DOHH2 (cell line): Measurements from ENCODE around the gene FMNL2.

Experiments used
- H3F3A ChIP-seq: fragments of 200-600 bp; sonication (generic), shearing (Covaris generic); 2 replicates; pipeline ENCODE4 v1.6.0; 2016; ENCODE audit warnings: antibody characterized with exemption, mild to moderate bottlenecking; ENCODE audit not compliant: control insufficient read depth, insufficient read depth
- H3K27ac ChIP-seq: fragments of 200-600 bp; sonication (generic); 2 replicates; pipeline ENCODE4 v1.5.1; 2014; ENCODE audit warnings: low read depth, mild to moderate bottlenecking, low read length, moderate library complexity
- H3K27me3 ChIP-seq: fragments of 200-600 bp; sonication (generic); 2 replicates; pipeline ENCODE4 v1.6.1; 2014; ENCODE audit warnings: mild to moderate bottlenecking, low read length, mixed read lengths; ENCODE audit not compliant: control insufficient read depth
- H3K36me3 ChIP-seq: fragments of 200-600 bp; sonication (generic); 2 replicates; pipeline ENCODE4 v1.6.1; 2014; ENCODE audit warnings: mild to moderate bottlenecking, low read length, moderate library complexity, mixed read lengths; ENCODE audit not compliant: control insufficient read depth
- H3K4me1 ChIP-seq: fragments of 200-600 bp; sonication (generic); 2 replicates; pipeline ENCODE4 v1.6.1; 2014; ENCODE audit warnings: mild to moderate bottlenecking, low read length, mixed read lengths; ENCODE audit not compliant: control insufficient read depth
- H3K4me2 ChIP-seq: fragments of 200-600 bp; sonication (generic); 2 replicates; pipeline ENCODE4 v1.6.0; 2014; ENCODE audit warnings: mild to moderate bottlenecking, low read length, moderate library complexity
- H3K4me3 ChIP-seq: fragments of 200-600 bp; sonication (generic); 2 replicates; pipeline ENCODE4 v1.5.1; 2014; ENCODE audit warnings: mild to moderate bottlenecking, low read length, mixed read lengths
- H3K79me2 ChIP-seq: fragments of 200-600 bp; sonication (generic); 2 replicates; pipeline ENCODE4 v1.6.1; 2014; ENCODE audit warnings: mild to moderate bottlenecking, low read length, mixed read lengths; ENCODE audit not compliant: control insufficient read depth
- H3K9me2 ChIP-seq: fragments of 200-600 bp; sonication (generic); replicated peaks from 2 replicates; pipeline ENCODE4 v1.6.1; 2014; ENCODE audit warnings: mild to moderate bottlenecking, low read length, mixed read lengths; ENCODE audit not compliant: control insufficient read depth
- H3K9me3 ChIP-seq: fragments of 200-600 bp; sonication (generic); 2 replicates; pipeline ENCODE4 v1.6.1; 2014; ENCODE audit warnings: antibody characterized with exemption, low read length, mixed read lengths; ENCODE audit not compliant: control insufficient read depth, insufficient read depth
- H4K20me1 ChIP-seq: fragments of 200-600 bp; sonication (generic); 2 replicates; pipeline ENCODE4 v1.6.0; 2014; ENCODE audit warnings: low read depth, mild to moderate bottlenecking, antibody characterized with exemption, low read length, moderate library complexity; ENCODE audit not compliant: control insufficient read depth, insufficient read depth
- EZH2phosphoT487 ChIP-seq: fragments of 200-600 bp; sonication (generic); IDR thresholded peaks from 2 replicates; pipeline ENCODE4 v1.6.1; 2017; ENCODE audit warnings: borderline replicate concordance, mild to moderate bottlenecking, antibody characterized with exemption, low read length, moderate library complexity, mixed read lengths
- TF ChIP-seq, protein P1 (sequence below): fragments of 200-600 bp; sonication (generic); IDR thresholded peaks from one replicate; pipeline ENCODE4 v1.5.1; 2014; ENCODE audit warnings: antibody characterized with exemption, mild to moderate bottlenecking, low read depth, low read length; ENCODE audit not compliant: poor library complexity, severe bottlenecking

FMNL2 gene

DNA sequence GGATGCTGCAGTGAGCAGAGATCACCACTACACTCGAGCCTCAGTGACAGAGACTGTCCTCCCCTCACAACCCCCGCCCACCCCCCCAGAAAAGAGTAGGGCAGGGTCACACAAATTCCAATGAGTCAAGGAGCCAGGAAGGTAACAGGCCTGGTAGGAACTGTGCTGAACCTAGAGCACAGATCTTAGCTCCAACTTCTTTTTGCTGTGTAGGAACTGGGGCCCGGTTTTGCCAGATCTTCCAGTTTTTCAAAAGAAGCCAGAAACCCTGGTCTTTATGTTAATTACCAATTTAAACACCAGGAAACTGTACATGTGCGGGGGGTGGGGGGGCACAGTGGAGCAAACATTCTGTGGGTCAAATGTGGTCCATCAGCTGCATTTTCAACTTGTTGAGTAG, 311.3 kb downstream of the FMNL2 start:
- H4K20me1 ChIP-seq, result no peaks in the 10 kb centered on the region
- no peaks in the 10 kb centered on the region for H3K4me1 ChIP-seq
- no peak overlapping the region for H3K27ac ChIP-seq
- no peak overlapping the region for H3K4me3 ChIP-seq
- peaks cover 10% of the 10 kb centered on the region; the same call in 1 of the 2 replicates for H3F3A ChIP-seq
- TF ChIP-seq, protein P1, sequence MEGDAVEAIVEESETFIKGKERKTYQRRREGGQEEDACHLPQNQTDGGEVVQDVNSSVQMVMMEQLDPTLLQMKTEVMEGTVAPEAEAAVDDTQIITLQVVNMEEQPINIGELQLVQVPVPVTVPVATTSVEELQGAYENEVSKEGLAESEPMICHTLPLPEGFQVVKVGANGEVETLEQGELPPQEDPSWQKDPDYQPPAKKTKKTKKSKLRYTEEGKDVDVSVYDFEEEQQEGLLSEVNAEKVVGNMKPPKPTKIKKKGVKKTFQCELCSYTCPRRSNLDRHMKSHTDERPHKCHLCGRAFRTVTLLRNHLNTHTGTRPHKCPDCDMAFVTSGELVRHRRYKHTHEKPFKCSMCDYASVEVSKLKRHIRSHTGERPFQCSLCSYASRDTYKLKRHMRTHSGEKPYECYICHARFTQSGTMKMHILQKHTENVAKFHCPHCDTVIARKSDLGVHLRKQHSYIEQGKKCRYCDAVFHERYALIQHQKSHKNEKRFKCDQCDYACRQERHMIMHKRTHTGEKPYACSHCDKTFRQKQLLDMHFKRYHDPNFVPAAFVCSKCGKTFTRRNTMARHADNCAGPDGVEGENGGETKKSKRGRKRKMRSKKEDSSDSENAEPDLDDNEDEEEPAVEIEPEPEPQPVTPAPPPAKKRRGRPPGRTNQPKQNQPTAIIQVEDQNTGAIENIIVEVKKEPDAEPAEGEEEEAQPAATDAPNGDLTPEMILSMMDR, result no peak
- TF ChIP-seq EZH2phosphoT487, result no peak
- no peaks in the 10 kb centered on the region for H3K79me2 ChIP-seq
- H3K36me3 ChIP-seq, result peaks cover 7% of the 10 kb centered on the region; the same call in 1 of the 2 replicates
- no peaks in the 10 kb centered on the region for H3K9me2 ChIP-seq
- H3K4me2 ChIP-seq, result no peak overlapping the region
- H3K9me3 ChIP-seq, result no peaks in the 10 kb centered on the region
- H3K27me3 ChIP-seq, result no peaks in the 10 kb centered on the region

DNA sequence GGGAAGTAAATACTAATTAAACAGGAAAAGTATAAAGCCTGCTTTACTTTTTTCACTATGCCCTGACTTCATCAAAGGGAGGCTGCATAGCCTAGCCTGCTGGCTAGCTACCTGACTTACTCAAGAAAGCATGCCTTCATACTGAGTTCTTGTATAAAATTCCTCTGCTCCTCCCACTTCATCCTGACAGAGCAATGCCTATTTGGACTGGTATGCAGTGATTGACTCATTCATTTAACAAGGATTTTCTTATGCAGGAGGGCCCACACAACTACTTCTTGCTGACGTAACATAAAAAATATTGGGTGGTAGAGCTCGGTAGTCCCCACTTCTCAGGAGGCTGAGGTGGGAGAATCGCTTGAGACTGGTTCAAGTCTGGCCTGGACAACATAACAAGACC, 311.8 kb downstream of the FMNL2 start:
- Histone ChIP-seq H3F3A (peaks cover 10% of the 10 kb centered on the region; the same call in 1 of the 2 replicates), H3K4me3 (no peak overlapping the region), H3K27me3 (no peaks in the 10 kb centered on the region), H3K9me2 (no peaks in the 10 kb centered on the region), H4K20me1 (no peaks in the 10 kb centered on the region), H3K4me1 (no peaks in the 10 kb centered on the region), H3K9me3 (no peaks in the 10 kb centered on the region), H3K36me3 (peaks cover 8% of the 10 kb centered on the region), H3K27ac (no peak overlapping the region), H3K4me2 (no peak overlapping the region), H3K79me2 (no peaks in the 10 kb centered on the region)
- no peak for TF ChIP-seq EZH2phosphoT487
- TF ChIP-seq, protein P1, result no peak

DNA sequence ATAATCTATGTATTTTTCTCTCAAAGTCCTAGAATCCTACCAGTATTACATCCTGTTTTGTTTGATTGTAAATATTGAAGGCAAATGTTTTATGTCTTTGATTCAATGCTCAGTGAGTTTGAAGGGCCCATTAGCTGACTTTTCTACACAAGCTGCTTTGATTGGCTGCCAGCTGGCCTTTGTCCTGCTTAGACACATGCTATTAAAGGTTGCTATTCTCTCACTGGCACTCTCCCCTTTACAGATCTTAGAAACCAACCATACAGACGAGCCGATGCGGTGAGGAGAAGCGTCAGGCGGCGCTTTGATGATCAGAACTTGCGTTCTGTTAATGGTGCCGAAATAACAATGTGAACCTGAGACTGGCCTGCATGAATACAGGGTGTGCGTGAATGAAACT, 312.6 kb downstream of the FMNL2 start:
- Histone ChIP-seq H3K27me3 (no peaks in the 10 kb centered on the region), H3K27ac (no peak overlapping the region), H3K4me1 (no peaks in the 10 kb centered on the region), H3K9me2 (no peaks in the 10 kb centered on the region), H3K36me3 (peaks cover 16% of the 10 kb centered on the region), H3K4me3 (no peak overlapping the region), H4K20me1 (no peaks in the 10 kb centered on the region), H3F3A (peaks cover 10% of the 10 kb centered on the region; the same call in 1 of the 2 replicates), H3K9me3 (no peaks in the 10 kb centered on the region), H3K79me2 (no peaks in the 10 kb centered on the region), H3K4me2 (no peak overlapping the region)
- TF ChIP-seq EZH2phosphoT487, result no peak
- TF ChIP-seq, protein P1, result no peak

DNA sequence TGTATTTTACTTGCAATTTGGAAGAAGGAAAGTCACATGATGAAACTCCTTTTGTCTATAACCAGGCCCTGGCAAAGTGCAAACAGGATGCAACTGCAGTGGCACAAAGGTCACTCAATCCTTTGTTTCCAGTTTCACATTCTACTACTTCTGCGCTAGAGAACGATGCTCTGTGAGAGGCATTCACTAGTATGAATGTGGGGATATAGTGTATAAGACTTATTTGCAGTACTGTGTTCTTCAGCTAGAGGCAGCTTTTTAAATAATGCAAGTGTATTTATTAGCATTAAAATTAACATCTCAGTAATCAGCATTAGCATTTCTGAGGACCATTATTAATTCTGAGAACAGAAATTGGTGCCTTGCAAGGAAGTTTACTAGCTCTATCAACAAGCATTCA, 313.4 kb downstream of the FMNL2 start:
- H3K27me3 ChIP-seq, result no peaks in the 10 kb centered on the region
- peaks cover 10% of the 10 kb centered on the region; the same call in 1 of the 2 replicates for H3F3A ChIP-seq
- TF ChIP-seq EZH2phosphoT487, result no peak
- TF ChIP-seq, protein P1, result no peak
- peaks cover 22% of the 10 kb centered on the region for H3K36me3 ChIP-seq
- H3K27ac ChIP-seq, result no peak overlapping the region
- H3K9me3 ChIP-seq, result no peaks in the 10 kb centered on the region
- H3K4me2 ChIP-seq, result no peak overlapping the region
- H3K79me2 ChIP-seq, result no peaks in the 10 kb centered on the region
- no peaks in the 10 kb centered on the region for H4K20me1 ChIP-seq
- no peaks in the 10 kb centered on the region for H3K4me1 ChIP-seq
- no peak overlapping the region for H3K4me3 ChIP-seq
- no peaks in the 10 kb centered on the region for H3K9me2 ChIP-seq
